ENCODE measurements around the gene TPM2.

TPM2 gene

GRCh38 chr9:35683323-35683722 is 6.4 kb downstream of the TPM2 start:
- TF ChIP-seq CTCF (IDR thresholded peaks at IDR 0.05; ENCODE audit: low read depth, low read length, missing control alignments): no peak
- no peak overlapping the region for H3K4me3 ChIP-seq (ENCODE audit: low read depth, low read length)

GRCh38 chr9:35682520-35683315 is 7.0 kb downstream of the TPM2 start:
- no peak for DNase-seq (ENCODE audit: low read depth)
- no peak overlapping the region for H3K4me3 ChIP-seq (ENCODE audit: low read depth, low read length)
- no peak for TF ChIP-seq CTCF (IDR thresholded peaks at IDR 0.05; ENCODE audit: low read depth, low read length, missing control alignments)

More at GRCh38 chr9:35683323-35683722, 6.4 kb downstream of the TPM2 start:
- no peak for DNase-seq (ENCODE audit: low read depth)

- H3K4me3 ChIP-seq (ENCODE audit: low read depth, low read length): no peak overlapping the region
- no peak for DNase-seq (ENCODE audit: low read depth)
These were observed 7.7 kb downstream of the TPM2 start for GRCh38 chr9:35682051-35682450.

GRCh38 chr9:35681341-35682002 is 8.3 kb downstream of the TPM2 start:
- H3K4me3 ChIP-seq (ENCODE audit: low read depth, low read length): no peak overlapping the region
- DNase-seq (ENCODE audit: low read depth): no peak
- TF ChIP-seq CTCF (IDR thresholded peaks at IDR 0.05; ENCODE audit: low read depth, low read length, missing control alignments): no peak

More at GRCh38 chr9:35682051-35682450, 7.7 kb downstream of the TPM2 start:
- no peak for TF ChIP-seq CTCF (IDR thresholded peaks at IDR 0.05; ENCODE audit: low read depth, low read length, missing control alignments)

GRCh38 chr9:35680331-35681105 is 9.2 kb downstream of the TPM2 start:
- no peak for TF ChIP-seq CTCF (IDR thresholded peaks at IDR 0.05; ENCODE audit: low read depth, low read length, missing control alignments)
- peak; percentile 35 for DNase-seq (ENCODE audit: low read depth)
- H3K4me3 ChIP-seq (ENCODE audit: low read depth, low read length): no peak overlapping the region; the same call in 1 of the 2 replicates

- no peak overlapping the region for H3K4me3 ChIP-seq (ENCODE audit: low read depth, low read length)
- no peak for TF ChIP-seq CTCF (IDR thresholded peaks at IDR 0.05; ENCODE audit: low read depth, low read length, missing control alignments)
- no peak for DNase-seq (ENCODE audit: low read depth)
These were observed 9.9 kb downstream of the TPM2 start for GRCh38 chr9:35679766-35680330.
